Sigmoid colon (tissue), 7 donors: ENCODE measurements around the gene PROSER2. TPM values are rescaled to one million over a fixed set of nuclear protein-coding genes. Genes with fewer than 3 reads are reported as not detected.

Experiments used
- DNase-seq: peaks from one replicate; pipeline ENCODE4 v3.0.0-alpha.2; 2019
- H3K27ac ChIP-seq, 4 donors: fragments of 200-600 bp; sonication (generic); one replicate each; pipeline ENCODE4 v1.5.1; 2016 to 2019; ENCODE audit warnings: mild to moderate bottlenecking in 1 of 4
- H3K27me3 ChIP-seq, 3 donors: fragments of 200-600 bp; sonication (generic); one replicate each; pipeline ENCODE4 v1.5.1; 2019; ENCODE audit warnings: mild to moderate bottlenecking in 1 of 3
- H3K36me3 ChIP-seq, 4 donors: fragments of 200-600 bp; sonication (generic); one replicate each; pipeline ENCODE4 v1.5.1; 2016 to 2019
- H3K4me1 ChIP-seq, 4 donors: fragments of 200-600 bp; sonication (generic); one replicate each; pipeline ENCODE4 v1.5.1; 2017 to 2019
- H3K4me3 ChIP-seq, 4 donors: fragments of 200-600 bp; sonication (generic); one replicate each; pipeline ENCODE4 v1.5.1; 2017 to 2019; ENCODE audit warnings: mild to moderate bottlenecking in 2 of 4, moderate library complexity in 1 of 4
- H3K9me3 ChIP-seq, 4 donors: fragments of 200-600 bp in 3 of 4; sonication (generic) in 3 of 4; one replicate each; pipeline versions ENCODE4 v1.5.1 to v1.6.1; 2013 to 2019
- EP300 ChIP-seq, 4 donors: sonication (generic); formaldehyde crosslinking; IDR thresholded peaks; one replicate each; pipeline ENCODE4 v1.6.1; 2017; ENCODE audit warnings: antibody characterized with exemption in 4 of 4
- POLR2A ChIP-seq, 2 donors: fragments of 450-650 bp; IDR thresholded peaks; one replicate each; pipeline ENCODE4 v1.6.1; 2016; ENCODE audit warnings: antibody characterized with exemption in 2 of 2, mild to moderate bottlenecking in 2 of 2, moderate library complexity in 2 of 2
- POLR2AphosphoS5 ChIP-seq, 4 donors: sonication (generic); formaldehyde crosslinking; IDR thresholded peaks; one replicate each; pipeline ENCODE4 v1.6.1; 2017; ENCODE audit warnings: antibody characterized with exemption in 4 of 4
- WGBS, 2 donors: extraction: QIAGEN DNeasy Blood & Tissue Kit; methylation state at CpG; one replicate each; pipeline ENCODE4 v1.1.7; 2013; 5-methylcytosine and 5-hydroxymethylcytosine counted together
- intact Hi-C: fragments of 100-400 bp; cut with DNase I; formaldehyde crosslinking; loops from one replicate; pipeline ENCODE4 v1.15.1; 2023
- polyA plus RNA-seq, 3 donors: library from polyadenylated mRNA; stranded (reverse); fragments of 200-250 nt; gene quantifications; one replicate each; pipeline ENCODE4 v1.2.3, GENCODE V29; 2013
- total RNA-seq, 4 donors: library from RNA; depleted of rRNA; stranded (reverse); fragments of >200 nt; gene quantifications; one replicate each; pipeline ENCODE4 v1.1.0, GENCODE V29; 2016
- TF ChIP-seq, protein P1 (sequence below), 4 experiments: fragments of 450-650 bp in 3 of 4; fragments of 200-600 bp in 1 of 4; IDR thresholded peaks; one replicate each; pipeline ENCODE4 v1.5.1; 2016 to 2019; ENCODE audit warnings: antibody characterized with exemption in 4 of 4, mild to moderate bottlenecking in 3 of 4, moderate library complexity in 2 of 4
- donor health status: healthy with polysubstance abuse.
- donor health status: Bipolar disorder and iron deficiency.
- donor health status: healthy.

PROSER2 gene
- total and polyA plus RNA-seq, 7 donors: 0.60 to 2.8 (median 1.8) TPM

DNA sequence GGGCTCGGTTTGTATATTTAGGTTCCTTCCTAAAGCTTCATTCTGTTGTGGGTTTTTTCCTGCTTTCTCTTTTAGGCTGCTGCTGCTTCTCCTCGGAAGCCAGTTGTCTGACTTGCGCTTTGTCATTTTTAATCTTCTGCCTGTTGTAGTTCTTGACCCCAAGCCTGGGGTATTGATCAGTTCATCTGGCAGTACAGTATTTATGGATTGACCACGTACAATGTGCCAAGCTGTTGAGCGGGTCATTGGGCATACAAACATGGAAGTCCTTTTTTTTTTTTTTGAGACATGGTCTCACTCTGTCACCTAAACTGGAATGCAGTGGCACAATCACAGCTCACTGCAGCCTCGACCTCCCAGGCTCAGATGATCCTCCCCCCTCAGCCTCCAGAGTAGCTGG is 4.3 kb downstream of the PROSER2 start:
- intact Hi-C loops: no loop called here
- Histone ChIP-seq H3K27ac (no peak overlapping the region), H3K4me1 (peaks cover 0 to 14% (median 11%) of the 10 kb centered on the region in 4 donors), H3K4me3 (no peak overlapping the region), H3K27me3 (peaks cover 6 to 51% (median 25%) of the 10 kb centered on the region in 3 donors), H3K36me3 (no peaks in the 10 kb centered on the region), H3K9me3 (no peaks in the 10 kb centered on the region)
- 88 to 91% methylated on average over 6 of the region's 6 CpGs for WGBS, 2 donors
- no peak for DNase-seq
- TF ChIP-seq, protein P1, sequence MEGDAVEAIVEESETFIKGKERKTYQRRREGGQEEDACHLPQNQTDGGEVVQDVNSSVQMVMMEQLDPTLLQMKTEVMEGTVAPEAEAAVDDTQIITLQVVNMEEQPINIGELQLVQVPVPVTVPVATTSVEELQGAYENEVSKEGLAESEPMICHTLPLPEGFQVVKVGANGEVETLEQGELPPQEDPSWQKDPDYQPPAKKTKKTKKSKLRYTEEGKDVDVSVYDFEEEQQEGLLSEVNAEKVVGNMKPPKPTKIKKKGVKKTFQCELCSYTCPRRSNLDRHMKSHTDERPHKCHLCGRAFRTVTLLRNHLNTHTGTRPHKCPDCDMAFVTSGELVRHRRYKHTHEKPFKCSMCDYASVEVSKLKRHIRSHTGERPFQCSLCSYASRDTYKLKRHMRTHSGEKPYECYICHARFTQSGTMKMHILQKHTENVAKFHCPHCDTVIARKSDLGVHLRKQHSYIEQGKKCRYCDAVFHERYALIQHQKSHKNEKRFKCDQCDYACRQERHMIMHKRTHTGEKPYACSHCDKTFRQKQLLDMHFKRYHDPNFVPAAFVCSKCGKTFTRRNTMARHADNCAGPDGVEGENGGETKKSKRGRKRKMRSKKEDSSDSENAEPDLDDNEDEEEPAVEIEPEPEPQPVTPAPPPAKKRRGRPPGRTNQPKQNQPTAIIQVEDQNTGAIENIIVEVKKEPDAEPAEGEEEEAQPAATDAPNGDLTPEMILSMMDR (IDR thresholded peaks at IDR 0.05): no peak
- TF ChIP-seq POLR2AphosphoS5 (IDR thresholded peaks at IDR 0.05) (no peak), EP300 (IDR thresholded peaks at IDR 0.05) (no peak), POLR2A (IDR thresholded peaks at IDR 0.05) (no peak)

DNA sequence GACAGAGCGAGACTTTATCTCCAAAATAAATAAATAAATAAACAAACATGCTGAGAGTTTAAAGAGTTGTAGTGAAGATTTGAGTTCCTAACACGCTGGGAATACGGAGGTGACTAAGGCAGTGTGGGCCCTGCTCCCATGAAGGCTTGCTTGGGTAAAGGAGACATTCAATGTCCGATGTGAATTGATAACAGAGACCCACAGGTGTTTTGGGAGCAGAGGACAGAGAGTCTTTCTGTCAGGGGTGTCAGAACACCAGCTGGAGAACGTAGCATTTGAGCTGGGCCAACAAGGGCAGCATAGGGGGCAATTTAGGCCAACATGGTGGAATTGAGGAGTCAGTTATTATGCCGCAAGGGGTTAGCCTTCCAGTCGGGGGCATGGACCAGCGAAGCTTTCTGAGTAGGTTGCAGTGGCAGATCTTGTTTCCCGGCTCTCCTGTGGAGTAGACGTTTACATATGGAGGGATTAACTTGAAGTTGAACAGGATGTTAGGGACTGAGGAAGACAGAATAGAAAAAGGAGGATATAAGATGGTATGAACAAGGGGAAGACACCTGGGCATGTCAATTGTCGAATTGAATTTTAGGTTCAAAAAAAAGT is 5.6 kb downstream of the PROSER2 start:
- Histone ChIP-seq H3K27me3 (peaks cover under 1 to 40% (median 14%) of the 10 kb centered on the region in 3 donors), H3K27ac (no peak overlapping the region), H3K4me3 (no peak overlapping the region), H3K4me1 (peaks cover 0 to 3% (median under 1%) of the 10 kb centered on the region in 4 donors), H3K9me3 (no peaks in the 10 kb centered on the region), H3K36me3 (no peaks in the 10 kb centered on the region)
- intact Hi-C loops: no loop called here
- no peak for DNase-seq
- TF ChIP-seq, protein P1 (IDR thresholded peaks at IDR 0.05): no peak
- TF ChIP-seq POLR2A (IDR thresholded peaks at IDR 0.05) (no peak), POLR2AphosphoS5 (IDR thresholded peaks at IDR 0.05) (no peak), EP300 (IDR thresholded peaks at IDR 0.05) (no peak)
- WGBS, 2 donors: 90% methylated on average over 11 of the region's 11 CpGs

DNA sequence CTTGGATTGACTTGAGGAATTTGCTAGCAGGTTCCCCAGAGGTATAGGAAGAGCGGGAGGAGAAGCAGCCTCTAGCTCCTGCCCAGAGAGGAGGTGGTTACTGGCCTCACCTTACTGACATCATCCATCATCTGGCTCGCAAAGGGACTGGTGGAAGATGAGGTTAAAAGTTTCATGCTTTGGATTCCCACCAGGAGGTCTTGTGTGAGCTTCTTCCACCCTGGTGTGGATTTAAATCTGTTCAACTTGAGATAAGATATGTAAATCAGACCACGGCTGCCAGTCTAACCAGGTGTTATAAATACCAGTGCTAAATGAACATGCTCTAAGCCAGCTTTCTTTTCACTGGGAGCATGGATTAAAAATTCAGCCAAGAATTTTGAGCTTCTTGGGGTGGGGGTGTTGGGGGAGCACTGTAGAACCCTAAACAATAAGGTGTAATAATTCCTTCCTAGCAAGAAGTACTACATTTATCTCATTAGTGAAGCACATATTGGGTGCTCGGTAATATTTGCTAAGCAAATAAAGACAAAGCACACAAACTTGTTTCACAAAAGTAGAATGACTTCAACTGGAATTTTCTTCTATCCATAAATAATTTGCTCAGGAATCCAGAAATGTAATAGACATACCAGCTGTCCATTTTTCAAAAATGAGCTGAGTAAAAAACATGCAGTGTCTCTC is 7.8 kb downstream of the PROSER2 start:
- no peak overlapping the region for H3K27ac ChIP-seq
- H3K9me3 ChIP-seq: no peaks in the 10 kb centered on the region
- H3K36me3 ChIP-seq: no peaks in the 10 kb centered on the region
- H3K27me3 ChIP-seq: peaks cover 0 to 18% (median 0%) of the 10 kb centered on the region in 3 donors
- no peak overlapping the region for H3K4me3 ChIP-seq
- TF ChIP-seq POLR2A (IDR thresholded peaks at IDR 0.05): no peak
- TF ChIP-seq POLR2AphosphoS5 (IDR thresholded peaks at IDR 0.05): no peak
- TF ChIP-seq, protein P1 (IDR thresholded peaks at IDR 0.05): no peak
- no peak for TF ChIP-seq EP300 (IDR thresholded peaks at IDR 0.05)
- 41 to 77% methylated on average over 4 of the region's 4 CpGs for WGBS, 2 donors
- DNase-seq: peak; percentile 13
- intact Hi-C loops: no loop called here
- no peaks in the 10 kb centered on the region for H3K4me1 ChIP-seq

DNA sequence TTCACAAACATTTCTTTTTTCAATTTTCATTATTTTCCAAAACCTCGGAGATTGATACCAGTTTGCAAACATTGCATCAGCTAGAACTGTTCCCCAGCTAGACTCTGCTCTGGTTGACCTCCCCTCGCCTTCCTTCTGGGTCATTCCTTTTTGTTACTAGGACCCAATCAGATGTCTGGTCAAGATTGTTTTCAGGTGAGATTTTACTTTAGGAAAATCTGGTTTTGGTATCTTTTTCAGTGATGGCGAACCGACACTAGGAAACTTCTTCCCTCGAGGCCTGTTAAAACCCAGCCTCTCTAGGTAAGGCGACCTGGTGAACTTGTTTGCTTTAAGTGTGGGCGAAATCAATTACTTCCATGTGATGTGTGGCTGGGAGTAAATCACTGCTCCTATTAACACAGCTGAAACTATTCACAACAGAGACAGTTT is 8.4 kb downstream of the PROSER2 start:
- H3K4me1 ChIP-seq: no peaks in the 10 kb centered on the region
- H3K27me3 ChIP-seq: peaks cover 0 to 16% (median 0%) of the 10 kb centered on the region in 3 donors
- WGBS, 2 donors: 44 to 67% methylated on average over 7 of the region's 7 CpGs
- H3K9me3 ChIP-seq: no peaks in the 10 kb centered on the region
- intact Hi-C loops: no loop called here
- DNase-seq: no peak
- no peak overlapping the region for H3K4me3 ChIP-seq
- TF ChIP-seq EP300 (IDR thresholded peaks at IDR 0.05) (no peak), POLR2A (IDR thresholded peaks at IDR 0.05) (no peak), POLR2AphosphoS5 (IDR thresholded peaks at IDR 0.05) (no peak)
- TF ChIP-seq, protein P1 (IDR thresholded peaks at IDR 0.05): no peak
- H3K36me3 ChIP-seq: no peaks in the 10 kb centered on the region
- H3K27ac ChIP-seq: no peak overlapping the region
